Stimulated activated CD8-positive, alpha-beta memory T cell treated with anti-CD3 and anti-CD28 coated beads, Interleukin-4, amount 100 ng/mL, for 4 hours (primary cell): ENCODE measurements around the gene PPIH.
"Not testable (repeated sequence)": the region's sequence is repeated elsewhere in the genome, so short reads cannot be mapped to it uniquely, and the experiment has no call there.

Experiments used
- DNase-seq, 2 donors: peaks; one replicate each; pipeline ENCODE4 v3.0.0-alpha.2; 2020; ENCODE audit warnings: low read depth in 2 of 2, low spot score in 1 of 2

The PPIH gene

DNA sequence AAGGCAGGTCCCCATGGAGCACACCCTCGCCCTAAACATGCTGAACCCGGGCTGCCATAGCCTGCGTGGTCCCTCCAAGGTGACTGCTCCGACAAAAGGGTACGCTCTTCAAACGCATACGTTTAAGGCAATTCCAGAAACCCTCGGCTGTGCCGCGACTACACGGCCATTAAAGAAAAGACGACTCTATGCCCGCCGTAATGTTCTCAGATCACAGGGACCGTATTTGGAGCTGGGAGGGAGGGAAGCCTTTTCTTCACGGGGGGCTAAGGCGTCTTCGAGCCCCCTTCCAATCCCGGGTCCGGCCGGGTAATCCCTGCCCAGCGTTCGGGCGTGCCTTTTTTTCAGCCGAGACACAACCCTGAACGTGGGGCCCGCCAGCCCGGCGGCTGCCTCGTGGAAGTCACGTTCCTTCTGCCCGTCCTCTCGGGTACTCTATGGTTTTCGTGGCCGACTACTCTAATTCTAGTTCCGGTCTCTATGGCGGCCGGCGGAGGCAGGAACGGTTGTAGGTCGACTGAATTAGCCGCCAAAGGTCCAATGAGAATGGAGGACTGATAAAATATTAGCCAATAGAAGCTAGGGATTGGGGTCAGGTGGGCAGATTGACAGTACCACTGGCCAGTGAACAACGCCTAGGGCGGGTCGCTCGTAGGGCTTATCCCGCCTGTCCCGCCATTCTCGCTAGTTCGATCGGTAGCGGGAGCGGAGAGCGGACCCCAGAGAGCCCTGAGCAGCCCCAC lies 23.7 kb downstream of the PPIH start, which contains the start of gene YBX1:
TSS of gene YBX1 (plus strand) at position 678 of the 743 bp plus-strand sequence. CDS start 148 bp downstream, outside the sequence.
- DNase-seq, result peak; percentile 86 to 89

DNA sequence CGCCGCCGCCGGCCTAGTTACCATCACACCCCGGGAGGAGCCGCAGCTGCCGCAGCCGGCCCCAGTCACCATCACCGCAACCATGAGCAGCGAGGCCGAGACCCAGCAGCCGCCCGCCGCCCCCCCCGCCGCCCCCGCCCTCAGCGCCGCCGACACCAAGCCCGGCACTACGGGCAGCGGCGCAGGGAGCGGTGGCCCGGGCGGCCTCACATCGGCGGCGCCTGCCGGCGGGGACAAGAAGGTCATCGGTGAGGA lies 24.2 kb downstream of the PPIH start:
- not testable (repeated sequence) for DNase-seq

- peak; percentile 15 to 47 for DNase-seq
Observed at GRCh38 chr1:42682739-42683531, 24.7 kb downstream of the PPIH start.

DNA sequence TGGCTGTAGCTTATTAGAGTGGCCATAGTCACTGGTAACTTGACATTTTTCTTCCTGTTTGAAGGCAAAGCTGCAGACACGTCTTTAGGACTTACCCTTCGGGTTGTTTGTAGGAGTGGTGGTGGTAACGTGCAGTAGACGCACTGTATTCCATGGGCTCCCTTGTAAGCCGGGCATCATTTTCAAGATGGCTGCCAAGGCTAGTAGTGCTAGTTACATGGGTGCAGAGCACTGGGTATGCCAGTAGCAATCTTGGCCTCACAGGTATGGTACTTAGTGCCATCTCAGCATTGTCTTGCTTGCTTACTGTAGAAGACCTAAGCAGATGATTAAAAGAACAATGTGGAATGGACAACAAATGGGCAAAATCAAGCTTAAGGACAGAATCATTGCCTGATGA lies 25.9 kb downstream of the PPIH start:
- no peak for DNase-seq

GRCh38 chr1:42686418-42686817 lies 28.2 kb downstream of the PPIH start:
- DNase-seq, result no peak

GRCh38 chr1:42689912-42690311 lies 31.7 kb downstream of the PPIH start:
- no peak for DNase-seq

- no peak for DNase-seq
Observed at GRCh38 chr1:42690477-42691156, 32.4 kb downstream of the PPIH start.

- no peak for DNase-seq
Observed at GRCh38 chr1:42691157-42691498, 32.9 kb downstream of the PPIH start.

DNA sequence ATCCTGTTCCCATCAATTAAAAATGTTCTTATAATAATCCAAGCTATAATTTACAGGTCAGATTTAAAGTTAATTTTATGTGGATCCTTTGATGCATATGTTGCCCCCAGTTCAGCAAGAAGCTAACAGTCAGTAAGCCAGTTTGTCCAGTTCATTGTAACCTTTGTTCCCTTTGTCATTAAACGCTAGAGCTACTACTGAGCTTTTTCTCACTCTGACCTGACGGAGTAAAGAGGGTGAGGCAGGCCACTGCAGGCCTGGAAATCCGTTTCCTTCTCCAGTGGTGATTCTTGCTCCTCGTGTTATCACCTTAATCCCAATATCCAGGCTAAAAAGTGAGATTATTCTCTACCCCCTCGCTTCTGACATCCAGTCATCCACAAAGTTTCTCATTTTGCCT lies 34.2 kb downstream of the PPIH start:
- DNase-seq, result no peak

- no peak for DNase-seq
Observed at GRCh38 chr1:42692911-42693310, 34.7 kb downstream of the PPIH start.

- no peak for DNase-seq
Observed at GRCh38 chr1:42698081-42698813, 40.0 kb downstream of the PPIH start.

- DNase-seq, result no peak
Observed at GRCh38 chr1:42700006-42700405, 41.8 kb downstream of the PPIH start.

DNA sequence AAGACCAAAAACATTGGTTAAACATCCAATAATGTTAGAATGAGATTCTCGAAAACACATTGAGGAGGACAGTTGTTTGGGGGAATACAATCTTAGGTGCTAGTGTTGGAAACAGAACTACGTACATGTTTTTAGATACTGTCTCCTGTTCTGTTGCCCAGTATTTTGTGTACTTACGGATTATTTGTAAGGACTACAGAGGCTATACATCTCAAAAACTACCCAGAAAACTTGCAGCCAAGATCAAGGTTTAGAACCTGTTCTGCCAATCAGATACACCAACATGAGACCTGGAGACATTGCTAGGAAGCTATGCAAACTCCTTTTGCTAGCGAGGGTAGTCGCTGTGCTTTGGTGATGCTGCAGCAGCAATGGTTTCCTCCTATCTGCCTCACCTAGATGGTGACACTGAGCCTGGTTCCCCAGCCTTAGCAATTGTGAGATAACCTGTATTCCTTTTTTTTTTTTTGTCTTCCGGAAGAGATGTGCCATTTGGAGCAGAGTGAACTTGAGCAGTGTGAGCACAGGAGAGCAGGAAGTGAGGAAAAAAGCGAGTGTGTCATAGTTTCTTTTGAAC lies 45.8 kb downstream of the PPIH start:
- no peak for DNase-seq

DNA sequence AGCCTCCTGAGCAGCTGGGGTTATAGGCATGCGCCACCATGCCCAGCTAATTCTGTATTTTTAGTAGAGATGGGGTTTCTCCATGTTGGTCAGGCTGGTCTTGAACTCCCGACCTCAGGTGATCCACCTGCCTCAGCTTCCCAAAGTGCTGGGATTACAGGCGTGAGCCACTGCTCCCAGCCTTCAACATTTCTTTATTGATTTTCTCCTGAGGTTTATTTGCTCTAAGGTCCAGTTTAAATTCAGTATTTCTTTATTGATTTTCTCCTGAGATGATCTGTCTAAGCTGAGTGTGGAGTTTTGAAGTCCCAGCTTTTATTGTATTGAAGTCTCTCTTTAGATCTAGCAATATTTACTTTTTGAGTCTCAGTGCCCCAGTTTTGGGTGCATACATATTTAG lies 54.6 kb downstream of the PPIH start:
- DNase-seq, result not testable (repeated sequence)

DNA sequence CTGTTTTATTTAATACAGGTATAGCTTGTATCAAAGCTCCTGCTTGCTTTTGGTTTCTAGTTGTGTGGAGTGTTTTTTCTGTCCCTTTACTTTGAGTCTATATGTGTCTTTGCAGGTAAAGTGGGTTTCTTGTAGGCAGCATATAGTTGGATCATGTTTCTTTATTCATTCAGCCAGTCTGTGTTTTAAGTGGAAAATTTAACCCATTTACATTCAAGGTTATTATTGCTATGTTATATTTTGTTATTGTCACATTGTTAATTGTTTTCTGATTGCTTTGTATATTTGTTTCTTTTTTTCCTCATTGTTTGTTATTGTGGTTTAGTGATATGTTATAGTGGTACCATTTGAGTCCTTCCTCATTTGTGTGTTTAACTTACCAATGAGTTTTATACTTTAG lies 55.1 kb downstream of the PPIH start:
- DNase-seq, result no peak

- DNase-seq, result not testable (repeated sequence)
Observed at GRCh38 chr1:42714441-42714840, 56.2 kb downstream of the PPIH start.

DNA sequence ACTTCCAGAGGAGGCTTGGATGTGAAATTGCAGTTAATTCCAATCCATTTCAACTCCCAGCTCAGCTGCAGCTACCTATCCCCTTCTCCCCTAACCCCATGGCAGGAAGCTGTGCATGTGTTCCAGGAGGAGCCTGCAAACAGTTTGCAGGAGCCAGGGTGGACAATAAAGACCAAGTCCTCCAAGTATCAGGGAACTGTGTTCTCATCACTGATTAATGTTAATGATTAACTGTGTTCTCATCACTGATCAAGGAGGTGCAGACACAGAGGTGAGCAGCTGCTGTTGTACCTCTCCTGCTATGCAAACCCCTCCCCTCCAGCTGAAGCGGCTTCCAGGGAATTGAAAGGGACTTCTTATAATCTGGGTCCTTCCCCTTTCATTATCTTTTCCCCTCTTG lies 62.6 kb downstream of the PPIH start:
- no peak for DNase-seq

- no peak for DNase-seq
Observed at GRCh38 chr1:42721926-42722325, 63.7 kb downstream of the PPIH start.

GRCh38 chr1:42722403-42722802 lies 64.2 kb downstream of the PPIH start:
- DNase-seq, result not testable (repeated sequence)

DNA sequence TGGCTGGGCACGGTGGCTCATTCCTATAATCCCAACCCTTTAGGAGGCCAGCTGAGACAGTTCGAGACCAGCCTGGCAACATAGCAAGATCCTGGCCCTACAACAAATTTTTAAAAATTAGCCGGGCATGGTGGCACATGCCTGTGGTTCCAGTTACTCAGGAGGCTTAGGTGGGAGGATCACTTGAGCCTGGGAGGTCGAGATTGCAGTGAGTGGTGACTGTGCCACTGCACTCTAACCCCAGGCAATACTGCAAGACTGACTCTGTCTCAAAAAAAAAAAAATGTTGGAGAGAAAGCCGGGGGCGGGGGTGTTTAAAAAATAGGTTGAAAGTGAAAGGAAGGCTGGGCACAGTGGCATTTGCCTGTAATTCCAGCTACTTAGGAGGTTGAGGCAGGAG lies 65.3 kb downstream of the PPIH start:
- no peak for DNase-seq

DNA sequence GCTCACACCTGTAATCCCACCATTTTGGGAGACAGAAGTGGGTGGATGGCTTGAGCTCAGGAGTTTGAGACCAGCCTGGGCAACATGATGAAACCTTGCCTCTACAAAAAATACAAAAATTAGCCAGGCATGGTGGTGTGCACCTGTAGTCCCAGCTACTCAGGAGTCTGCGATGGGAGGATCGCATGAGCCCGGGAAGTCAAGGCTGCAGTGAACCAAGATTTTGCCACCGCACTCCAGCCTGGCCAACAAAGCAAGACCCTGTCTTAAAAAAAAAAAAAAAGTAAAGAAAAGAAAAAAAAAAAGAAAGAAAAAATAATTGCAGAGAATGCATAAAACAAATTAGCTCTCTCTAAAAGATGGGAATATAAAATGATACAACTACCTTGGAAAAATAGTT lies 67.6 kb downstream of the PPIH start:
- DNase-seq, result not testable (repeated sequence)
